Bronchial epithelial cell (primary cell): ENCODE results near the gene ACACB. TPM values are rescaled to one million over a fixed set of nuclear protein-coding genes. Genes with fewer than 3 reads are reported as not detected.
A peak's percentile ranks its signal among the peaks of the same experiment; 100 is the strongest.

Experiments
- DNase-seq: peaks from one replicate; pipeline ENCODE4 v3.0.0-alpha.2; 2010; ENCODE audit warnings: low read depth
- FAIRE-seq: peaks from 2 replicates; lab custom pipeline; 2011; peaks lifted over from hg19 to GRCh38; lab: Jason Lieb, UNC
- H3K27me3 ChIP-seq: 2 replicates; pipeline ENCODE4 v1.5.1; 2011; ENCODE audit warnings: low read length; ENCODE audit not compliant: control insufficient read depth, insufficient read depth
- H3K36me3 ChIP-seq: 2 replicates; pipeline ENCODE4 v1.5.1; 2011; ENCODE audit warnings: low read length; ENCODE audit not compliant: control insufficient read depth, insufficient read depth
- H3K4me3 ChIP-seq: 2 replicates; pipeline ENCODE4 v1.5.1; 2011; ENCODE audit warnings: mild to moderate bottlenecking, low read depth, low read length, control low read depth
- total RNA-seq: library from RNA; depleted of rRNA; stranded (reverse); fragments of >200 nt; gene quantifications from 2 replicates; pipeline ENCODE4 v1.2.1, GENCODE V29; 2014
- TF ChIP-seq, protein P1 (sequence below): IDR thresholded peaks from 2 replicates; pipeline ENCODE4 v1.5.1; 2011; ENCODE audit warnings: mild to moderate bottlenecking, moderate library complexity, low read length, control low read depth, inconsistent platforms; ENCODE audit not compliant: insufficient read depth, severe bottlenecking

The ACACB gene
- total RNA-seq, 1 donor from 2014 or later, result 0.79 TPM

- DNase-seq (no peak), FAIRE-seq (no peak)
- H3K4me3 ChIP-seq, result no peak overlapping the region
- TF ChIP-seq, protein P1, sequence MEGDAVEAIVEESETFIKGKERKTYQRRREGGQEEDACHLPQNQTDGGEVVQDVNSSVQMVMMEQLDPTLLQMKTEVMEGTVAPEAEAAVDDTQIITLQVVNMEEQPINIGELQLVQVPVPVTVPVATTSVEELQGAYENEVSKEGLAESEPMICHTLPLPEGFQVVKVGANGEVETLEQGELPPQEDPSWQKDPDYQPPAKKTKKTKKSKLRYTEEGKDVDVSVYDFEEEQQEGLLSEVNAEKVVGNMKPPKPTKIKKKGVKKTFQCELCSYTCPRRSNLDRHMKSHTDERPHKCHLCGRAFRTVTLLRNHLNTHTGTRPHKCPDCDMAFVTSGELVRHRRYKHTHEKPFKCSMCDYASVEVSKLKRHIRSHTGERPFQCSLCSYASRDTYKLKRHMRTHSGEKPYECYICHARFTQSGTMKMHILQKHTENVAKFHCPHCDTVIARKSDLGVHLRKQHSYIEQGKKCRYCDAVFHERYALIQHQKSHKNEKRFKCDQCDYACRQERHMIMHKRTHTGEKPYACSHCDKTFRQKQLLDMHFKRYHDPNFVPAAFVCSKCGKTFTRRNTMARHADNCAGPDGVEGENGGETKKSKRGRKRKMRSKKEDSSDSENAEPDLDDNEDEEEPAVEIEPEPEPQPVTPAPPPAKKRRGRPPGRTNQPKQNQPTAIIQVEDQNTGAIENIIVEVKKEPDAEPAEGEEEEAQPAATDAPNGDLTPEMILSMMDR, result no peak
- no peaks in the 10 kb centered on the region for H3K27me3 ChIP-seq
- no peaks in the 10 kb centered on the region for H3K36me3 ChIP-seq
These were observed 3.5 kb upstream of the ACACB start for GRCh38 chr12:109112720-109113465.

DNA sequence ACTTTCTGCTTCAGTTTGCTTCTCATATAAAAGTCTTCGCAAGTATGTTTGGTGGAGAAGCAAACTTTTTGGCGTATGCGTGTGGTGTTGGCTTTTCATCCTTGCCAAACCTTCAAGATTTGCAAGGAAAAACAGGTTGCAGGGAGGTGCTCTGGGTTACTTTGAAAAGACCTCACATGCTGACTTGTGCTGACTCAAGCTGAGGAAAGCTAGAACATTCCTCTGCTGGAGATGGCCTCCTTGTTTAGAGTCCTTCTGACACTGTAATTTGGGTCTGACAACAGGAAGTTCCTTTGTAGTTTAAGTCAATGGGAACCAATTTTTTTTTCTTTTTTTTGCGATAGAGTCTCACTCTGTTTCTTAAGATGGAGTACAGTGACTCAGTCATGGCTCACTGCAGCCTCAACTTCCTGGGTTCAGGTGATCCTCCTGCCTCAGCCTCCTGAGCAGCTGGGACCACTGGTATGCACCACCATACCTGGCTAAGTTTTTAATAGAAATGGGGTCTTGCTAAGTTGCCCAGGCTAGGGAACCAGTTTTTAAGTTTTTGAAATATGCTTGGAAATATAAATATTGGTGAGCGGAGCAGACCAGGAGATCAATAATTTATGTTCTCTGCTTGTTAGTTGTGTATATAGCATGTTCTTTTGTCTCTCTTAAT lies 2.6 kb upstream of the ACACB start:
- no peak for DNase-seq
- no peaks in the 10 kb centered on the region for H3K36me3 ChIP-seq
- H3K27me3 ChIP-seq, result no peaks in the 10 kb centered on the region
- TF ChIP-seq, protein P1, result no peak
- FAIRE-seq, result peak; percentile 32
- H3K4me3 ChIP-seq, result no peak overlapping the region

DNA sequence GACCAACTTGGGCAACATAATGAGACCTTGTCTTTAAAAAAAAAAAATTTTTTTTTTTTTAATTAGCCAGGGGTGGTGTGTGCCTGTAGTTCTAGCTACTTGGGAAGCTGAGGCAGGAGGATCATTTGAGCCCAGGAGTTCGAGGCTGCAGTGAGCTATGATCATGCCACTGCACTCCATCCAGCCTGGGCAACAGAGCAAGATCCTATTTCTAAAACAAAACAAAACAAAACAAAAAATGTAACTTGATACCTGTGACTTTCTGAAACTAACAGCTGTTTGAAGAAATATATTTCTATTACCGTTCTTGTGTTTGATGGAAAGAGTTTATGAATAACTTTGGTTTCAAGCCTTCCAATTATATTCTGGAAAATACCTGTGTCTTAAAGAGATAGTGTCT lies 1.7 kb upstream of the ACACB start:
- H3K27me3 ChIP-seq, result no peaks in the 10 kb centered on the region
- no peaks in the 10 kb centered on the region for H3K36me3 ChIP-seq
- TF ChIP-seq, protein P1, result no peak
- FAIRE-seq (no peak), DNase-seq (no peak)
- H3K4me3 ChIP-seq, result no peak overlapping the region

DNA sequence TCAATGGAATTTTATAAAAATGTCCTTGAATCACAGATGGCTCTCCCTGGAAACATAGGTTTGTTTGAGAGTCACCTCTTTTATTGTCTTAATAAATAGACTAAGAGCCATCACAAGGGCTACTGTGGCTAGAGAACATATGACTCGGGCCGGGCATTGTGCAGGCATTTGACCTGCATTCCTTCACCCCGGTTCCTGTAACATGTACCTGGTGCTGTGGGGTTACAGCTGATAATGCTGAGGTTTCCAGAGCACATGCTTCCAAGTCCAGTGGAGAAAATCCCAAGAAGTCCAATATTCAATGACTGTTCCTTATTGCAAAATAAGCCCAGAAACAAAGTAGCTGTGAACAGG lies 1.0 kb upstream of the ACACB start:
- no peak for DNase-seq
- Histone ChIP-seq H3K36me3 (no peaks in the 10 kb centered on the region), H3K27me3 (no peaks in the 10 kb centered on the region), H3K4me3 (no peak overlapping the region)
- TF ChIP-seq, protein P1, result no peak
- FAIRE-seq, result no peak

DNA sequence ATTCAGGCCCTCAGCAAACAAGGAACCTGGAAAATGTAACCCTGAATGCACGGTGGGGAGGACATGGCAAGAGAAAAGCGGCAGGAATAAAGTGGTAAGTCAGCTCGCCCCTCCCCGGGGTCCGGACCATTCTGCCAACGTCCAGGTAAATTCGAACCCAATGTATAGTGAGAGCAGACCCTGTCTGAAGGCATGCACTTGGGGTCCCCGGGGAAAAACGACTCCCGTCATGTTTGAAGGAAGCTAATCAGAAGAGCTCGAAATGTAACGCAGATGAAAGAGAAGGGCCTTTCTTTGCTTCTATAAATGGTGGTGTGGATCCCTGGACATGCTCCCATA lies 193 bp downstream of the ACACB start:
- Histone ChIP-seq H3K36me3 (no peaks in the 10 kb centered on the region), H3K27me3 (no peaks in the 10 kb centered on the region), H3K4me3 (no peak overlapping the region)
- TF ChIP-seq, protein P1, result no peak
- no peak for DNase-seq
- no peak for FAIRE-seq

GRCh38 chr12:109120095-109120494 lies 3.7 kb downstream of the ACACB start:
- TF ChIP-seq, protein P1, result no peak
- Histone ChIP-seq H3K36me3 (no peaks in the 10 kb centered on the region), H3K4me3 (no peak overlapping the region), H3K27me3 (no peaks in the 10 kb centered on the region)
- DNase-seq, result no peak
- peak; percentile 83 for FAIRE-seq
